HEK293 (cell line): ENCODE data around the gene XK.

Source experiments
- CTCF ChIA-PET: fragments of 350-600 bp; formaldehyde crosslinking; extraction: SDS; loops from one replicate; lab custom pipeline; 2021; ENCODE audit warnings: antibody characterized with exemption; lab: Yijun Ruan, JAX
- POLR2A ChIA-PET: fragments of 300-600 bp; formaldehyde crosslinking; extraction: SDS; loops from one replicate; lab custom pipeline; 2020; ENCODE audit warnings: antibody characterized with exemption, inconsistent platforms; lab: Yijun Ruan, JAX
- H3K27ac ChIP-seq: fragments of 200-500 bp; sonication (Bioruptor generic); 2 replicates; pipeline ENCODE4 v1.5.1; 2014; ENCODE audit warnings: low read depth, low read length, control low read depth, inconsistent platforms; ENCODE audit errors: extremely low read depth
- H3K36me3 ChIP-seq, 2 experiments: fragments of 200-500 bp in 1 of 2; sonication (Bioruptor generic) in 1 of 2; 1 replicate in 1 of 2; 2 replicates in 1 of 2; pipeline ENCODE4 v1.5.1; 2014 to 2017; ENCODE audit warnings: inconsistent platforms in 2 of 2, low read length in 2 of 2; ENCODE audit not compliant: control insufficient read depth in 2 of 2, insufficient read depth in 1 of 2
- H3K4me1 ChIP-seq: fragments of 200-500 bp; sonication (Bioruptor generic); 2 replicates; pipeline ENCODE4 v1.5.1; 2014; ENCODE audit warnings: mild to moderate bottlenecking, low read length, inconsistent platforms; ENCODE audit not compliant: control insufficient read depth, insufficient read depth
- H3K4me3 ChIP-seq: 2 replicates; pipeline ENCODE4 v1.5.1; 2011; ENCODE audit warnings: low read depth, mild to moderate bottlenecking, control low read depth, low read length, moderate library complexity
- H3K9me3 ChIP-seq: fragments of 200-500 bp; sonication (Bioruptor generic); 2 replicates; pipeline ENCODE4 v1.5.1; 2014; ENCODE audit warnings: low read depth, low read length, inconsistent platforms; ENCODE audit not compliant: control insufficient read depth, insufficient read depth
- ATF2 ChIP-seq: fragments of 450-650 bp; formaldehyde crosslinking; IDR thresholded peaks from 2 replicates; pipeline ENCODE4 v1.5.1; 2016; ENCODE audit warnings: missing biosample characterization, missing genetic modification characterization, low read depth
- HOXC10 ChIP-seq: sonication (generic); formaldehyde crosslinking; IDR thresholded peaks from 2 replicates; pipeline ENCODE4 v1.8.1; 2023; ENCODE audit warnings: mild to moderate bottlenecking, missing genetic modification reagents
- HOXD13 ChIP-seq: sonication (generic); formaldehyde crosslinking; IDR thresholded peaks from 2 replicates; pipeline ENCODE4 v1.8.0; 2022; ENCODE audit warnings: missing genetic modification reagents, borderline replicate concordance
- KLF1 ChIP-seq: fragments of 450-650 bp; formaldehyde crosslinking; IDR thresholded peaks from 2 replicates; pipeline ENCODE4 v1.5.1; 2016; ENCODE audit warnings: missing biosample characterization, missing genetic modification characterization
- TRIM28 ChIP-seq: IDR thresholded peaks from 2 replicates; pipeline ENCODE4 v1.6.1; 2011; ENCODE audit warnings: low read length, control low read depth, borderline replicate concordance
- YY1 ChIP-seq: fragments of 450-650 bp; formaldehyde crosslinking; IDR thresholded peaks from 2 replicates; pipeline ENCODE4 v1.5.1; 2018; ENCODE audit warnings: missing biosample characterization, missing genetic modification characterization
- ZBTB48 ChIP-seq: fragments of 450-650 bp; formaldehyde crosslinking; IDR thresholded peaks from 2 replicates; pipeline ENCODE4 v1.5.1; 2016; ENCODE audit warnings: missing biosample characterization, missing genetic modification characterization
- ZBTB8A ChIP-seq: fragments of 450-650 bp; formaldehyde crosslinking; IDR thresholded peaks from 2 replicates; pipeline ENCODE4 v1.5.1; 2016; ENCODE audit warnings: missing biosample characterization, missing genetic modification characterization
- ZFP69B ChIP-seq: fragments of 450-650 bp; formaldehyde crosslinking; IDR thresholded peaks from 2 replicates; pipeline ENCODE4 v1.5.1; 2016; ENCODE audit warnings: missing biosample characterization, missing genetic modification characterization
- ZNF132 ChIP-seq: fragments of 450-650 bp; formaldehyde crosslinking; IDR thresholded peaks from 2 replicates; pipeline ENCODE4 v1.5.1; 2017; ENCODE audit warnings: missing biosample characterization, missing genetic modification characterization, borderline replicate concordance
- ZNF16 ChIP-seq: fragments of 450-650 bp; formaldehyde crosslinking; IDR thresholded peaks from 2 replicates; pipeline ENCODE4 v1.5.1; 2016; ENCODE audit warnings: low read depth, missing biosample characterization, missing genetic modification characterization
- ZNF416 ChIP-seq: fragments of 450-650 bp; formaldehyde crosslinking; IDR thresholded peaks from 2 replicates; pipeline ENCODE4 v1.5.1; 2016; ENCODE audit warnings: missing biosample characterization, missing genetic modification characterization
- ZNF785 ChIP-seq: fragments of 450-650 bp; formaldehyde crosslinking; IDR thresholded peaks from 2 replicates; pipeline ENCODE4 v1.5.1; 2016; ENCODE audit warnings: missing biosample characterization, missing genetic modification characterization
- TF ChIP-seq, protein P1 (sequence below): fragments of 450-650 bp; formaldehyde crosslinking; IDR thresholded peaks from 2 replicates; pipeline ENCODE4 v1.5.1; 2017; ENCODE audit warnings: missing biosample characterization, missing genetic modification characterization
- TF ChIP-seq, protein P2 (sequence below): fragments of 450-650 bp; formaldehyde crosslinking; IDR thresholded peaks from 2 replicates; pipeline ENCODE4 v1.5.1; 2016; ENCODE audit warnings: missing biosample characterization, missing genetic modification characterization

The XK gene

DNA sequence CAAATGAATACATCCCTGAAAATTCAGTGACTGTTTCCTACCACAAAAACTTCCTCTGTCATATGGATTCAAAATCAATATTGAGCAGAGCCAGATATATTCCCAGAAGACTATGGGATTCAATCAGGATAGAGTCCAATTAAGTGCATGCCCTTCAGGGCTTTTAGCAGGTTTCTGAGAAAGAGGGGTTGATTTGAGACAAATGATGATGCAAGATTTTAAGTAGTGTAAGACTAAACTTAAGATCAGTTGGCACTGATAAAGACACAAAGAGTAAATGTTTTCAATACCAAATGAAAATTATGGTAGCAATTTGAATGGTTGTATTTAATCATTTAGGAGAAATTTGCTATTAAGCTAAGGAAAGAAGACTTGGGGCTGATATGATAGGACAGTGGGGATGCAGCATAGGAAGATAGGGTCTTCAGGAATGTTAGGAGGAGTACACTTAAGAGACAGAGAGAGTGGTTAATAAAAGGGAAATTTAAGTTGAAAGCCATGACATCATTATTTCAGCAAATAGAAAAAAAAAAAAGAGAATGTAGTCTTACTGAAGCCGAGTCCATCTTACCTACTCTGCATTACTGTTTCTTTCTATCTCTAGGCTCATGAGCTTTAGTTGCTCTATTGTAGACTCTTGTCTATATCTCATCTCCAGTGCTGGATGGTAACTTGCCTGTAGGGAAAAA is 32.0 kb upstream of the XK start:
- Histone ChIP-seq H3K36me3 (no peaks in the 10 kb centered on the region), H3K9me3 (no peaks in the 10 kb centered on the region), H3K4me1 (no peaks in the 10 kb centered on the region), H3K27ac (no peak overlapping the region), H3K4me3 (no peak overlapping the region)
- TF ChIP-seq ATF2 (tag by site-specific recombination) (peak; percentile 64), KLF1 (tag by site-specific recombination) (no peak), HOXC10 (CRISPR knock-in tag) (no peak)
- POLR2A ChIA-PET = no interaction called here
- CTCF ChIA-PET = interaction anchor here (0.6 kb wide), 1 partner anchor 50 kb away, joined by 6 read pairs; no protein-coding TSS in a partner anchor

DNA sequence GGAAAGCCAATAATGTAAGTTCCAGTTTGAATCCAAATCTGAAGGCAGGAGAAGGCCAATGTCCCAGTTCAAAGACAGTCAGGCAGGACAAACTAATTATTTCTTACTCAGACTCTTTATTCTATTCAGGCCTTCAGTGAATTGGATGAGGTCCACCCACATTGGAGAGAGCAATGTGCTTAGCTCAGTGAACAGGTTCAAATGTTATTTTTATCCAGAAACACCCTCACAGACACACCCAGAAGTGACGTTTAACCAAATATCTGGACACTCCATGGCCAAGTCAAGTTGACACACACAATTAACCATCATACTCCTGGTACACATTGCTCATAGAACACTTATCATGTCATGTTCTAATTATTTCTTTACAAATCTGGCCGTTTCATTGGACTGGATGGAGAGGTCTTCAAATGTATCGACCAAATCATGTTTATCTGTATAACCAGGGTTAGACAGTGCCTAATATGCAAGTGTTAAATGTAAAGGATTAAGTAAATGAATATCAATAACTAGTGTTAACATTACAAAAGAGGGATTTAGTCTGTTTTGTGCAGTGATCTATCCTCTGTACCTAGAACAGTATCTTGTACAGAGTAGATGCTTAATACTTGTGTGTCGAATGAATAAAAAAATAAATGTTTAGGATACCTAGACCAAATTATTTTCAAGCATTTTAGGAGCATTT is 27.1 kb upstream of the XK start:
- Histone ChIP-seq H3K4me3 (no peak overlapping the region), H3K9me3 (no peaks in the 10 kb centered on the region), H3K36me3 (no peaks in the 10 kb centered on the region), H3K4me1 (no peaks in the 10 kb centered on the region)
- ChIA-PET POLR2A (no interaction called here), CTCF (no interaction called here)
- no peak for TF ChIP-seq TRIM28
- no peak for TF ChIP-seq ZNF132
- TF ChIP-seq HOXD13 = no peak
- no peak for TF ChIP-seq ZNF416 (tag by site-specific recombination)
- TF ChIP-seq, all 188 proteins: peak for 0
- H3K27ac ChIP-seq = no peak overlapping the region

- TF ChIP-seq, protein P1, sequence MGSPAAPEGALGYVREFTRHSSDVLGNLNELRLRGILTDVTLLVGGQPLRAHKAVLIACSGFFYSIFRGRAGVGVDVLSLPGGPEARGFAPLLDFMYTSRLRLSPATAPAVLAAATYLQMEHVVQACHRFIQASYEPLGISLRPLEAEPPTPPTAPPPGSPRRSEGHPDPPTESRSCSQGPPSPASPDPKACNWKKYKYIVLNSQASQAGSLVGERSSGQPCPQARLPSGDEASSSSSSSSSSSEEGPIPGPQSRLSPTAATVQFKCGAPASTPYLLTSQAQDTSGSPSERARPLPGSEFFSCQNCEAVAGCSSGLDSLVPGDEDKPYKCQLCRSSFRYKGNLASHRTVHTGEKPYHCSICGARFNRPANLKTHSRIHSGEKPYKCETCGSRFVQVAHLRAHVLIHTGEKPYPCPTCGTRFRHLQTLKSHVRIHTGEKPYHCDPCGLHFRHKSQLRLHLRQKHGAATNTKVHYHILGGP (tag by site-specific recombination) = no peak
- TF ChIP-seq ZBTB48 = no peak
- no peak for TF ChIP-seq YY1
- TF ChIP-seq ZNF16 = no peak
- TF ChIP-seq ZFP69B (tag by site-specific recombination) = no peak
- TF ChIP-seq ZBTB8A (tag by site-specific recombination) = no peak
- TF ChIP-seq ZNF785 (tag by site-specific recombination) = no peak
- TF ChIP-seq, protein P2, sequence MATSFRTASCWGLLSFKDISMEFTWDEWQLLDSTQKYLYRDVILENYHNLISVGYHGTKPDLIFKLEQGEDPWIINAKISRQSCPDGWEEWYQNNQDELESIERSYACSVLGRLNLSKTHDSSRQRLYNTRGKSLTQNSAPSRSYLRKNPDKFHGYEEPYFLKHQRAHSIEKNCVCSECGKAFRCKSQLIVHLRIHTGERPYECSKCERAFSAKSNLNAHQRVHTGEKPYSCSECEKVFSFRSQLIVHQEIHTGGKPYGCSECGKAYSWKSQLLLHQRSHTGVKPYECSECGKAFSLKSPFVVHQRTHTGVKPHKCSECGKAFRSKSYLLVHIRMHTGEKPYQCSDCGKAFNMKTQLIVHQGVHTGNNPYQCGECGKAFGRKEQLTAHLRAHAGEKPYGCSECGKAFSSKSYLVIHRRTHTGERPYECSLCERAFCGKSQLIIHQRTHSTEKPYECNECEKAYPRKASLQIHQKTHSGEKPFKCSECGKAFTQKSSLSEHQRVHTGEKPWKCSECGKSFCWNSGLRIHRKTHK (tag by site-specific recombination) = no peak
- Histone ChIP-seq H3K36me3 (no peaks in the 10 kb centered on the region), H3K4me1 (no peaks in the 10 kb centered on the region), H3K27ac (no peak overlapping the region), H3K9me3 (no peaks in the 10 kb centered on the region), H3K4me3 (no peak overlapping the region)
- CTCF ChIA-PET = no interaction called here
- POLR2A ChIA-PET = no interaction called here
Measured at GRCh38 chrX:37659047-37659446, 26.5 kb upstream of the XK start.
